OCI-M2 (cell line): Measurements from ENCODE around the gene NCOA3.

Source experiments
- DNase-seq: peaks from one replicate; lab custom pipeline; 2025; ENCODE audit not compliant: unreplicated experiment; lab: John Stamatoyannopoulos, UW

The NCOA3 gene

DNA sequence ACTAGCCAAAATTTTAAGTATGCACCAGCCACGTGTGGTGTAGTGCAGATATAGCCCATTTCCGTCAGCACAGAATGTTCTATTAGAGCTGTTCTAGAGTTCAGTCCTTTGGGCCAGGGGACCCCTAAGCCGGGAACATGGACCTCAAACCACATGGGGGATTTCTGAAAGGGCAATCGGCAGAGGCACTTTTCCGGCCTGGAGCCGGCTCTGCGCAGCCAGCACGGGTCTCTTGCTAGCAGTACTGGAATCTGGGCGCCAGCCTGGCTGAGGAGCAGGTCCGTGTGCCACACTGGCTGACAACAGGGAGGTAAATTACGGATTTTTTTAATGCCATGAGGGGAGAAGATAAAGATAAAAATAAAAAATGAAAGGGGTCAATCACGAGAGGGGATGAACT lies 163.1 kb downstream of the NCOA3 start:
- no peak for DNase-seq

DNA sequence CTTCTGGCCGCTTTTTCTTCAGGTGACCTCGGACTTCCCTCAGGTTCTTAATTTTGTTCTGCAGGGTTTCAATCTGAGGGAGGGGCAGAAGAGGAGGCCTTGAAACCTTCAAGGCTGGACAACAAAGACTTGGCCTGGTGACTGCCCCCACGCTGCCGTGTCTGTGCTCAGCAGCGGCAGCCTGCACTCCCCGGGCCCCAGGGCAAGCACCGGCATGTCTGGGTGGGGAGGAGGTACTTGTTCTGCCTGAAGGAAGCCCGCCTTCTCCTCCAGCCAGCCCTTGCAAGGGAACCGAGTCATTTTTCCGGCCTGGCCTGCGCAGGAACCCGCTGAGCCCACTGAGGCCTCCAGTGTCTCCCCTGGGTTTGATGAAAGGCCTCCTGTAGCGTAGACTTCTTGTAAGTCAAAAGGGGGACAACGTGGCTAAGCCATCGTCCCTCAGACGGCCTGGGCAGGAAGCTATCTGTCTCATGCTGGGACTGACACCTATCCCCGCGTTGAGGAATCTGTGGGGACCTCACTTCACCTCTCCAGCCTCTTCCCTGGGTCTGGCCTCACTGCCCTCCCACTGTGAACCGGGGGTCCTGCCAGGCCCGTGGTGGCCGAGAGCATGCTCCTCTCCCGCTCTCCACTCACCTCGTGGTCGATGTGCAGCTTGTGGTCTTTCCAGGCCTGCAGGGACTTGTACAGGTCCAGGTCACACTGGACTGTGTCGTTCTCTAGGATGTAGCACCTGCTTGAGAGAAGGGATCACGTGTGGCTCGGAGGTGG lies 163.7 kb downstream of the NCOA3 start:
- DNase-seq, result no peak

DNA sequence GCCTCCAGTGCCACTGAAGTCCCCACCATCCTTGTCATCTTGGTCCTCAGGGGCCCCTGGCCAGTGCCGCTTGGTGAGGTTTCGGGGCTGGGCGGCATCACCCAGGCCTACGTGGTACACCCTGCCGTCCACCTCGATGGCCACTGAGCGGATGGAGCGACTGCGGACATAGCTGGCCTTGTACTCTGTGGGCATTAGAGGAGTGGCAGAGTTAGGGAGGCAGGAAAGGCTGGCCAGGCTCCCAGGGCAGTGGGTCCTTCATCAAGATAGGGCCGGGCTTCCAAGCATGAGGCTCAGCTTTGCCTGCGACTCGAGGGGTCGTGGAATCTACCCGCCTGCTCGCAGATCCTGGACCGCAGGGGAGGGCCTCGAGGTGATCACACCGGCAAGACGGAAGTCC lies 164.6 kb downstream of the NCOA3 start:
- DNase-seq, result no peak

DNA sequence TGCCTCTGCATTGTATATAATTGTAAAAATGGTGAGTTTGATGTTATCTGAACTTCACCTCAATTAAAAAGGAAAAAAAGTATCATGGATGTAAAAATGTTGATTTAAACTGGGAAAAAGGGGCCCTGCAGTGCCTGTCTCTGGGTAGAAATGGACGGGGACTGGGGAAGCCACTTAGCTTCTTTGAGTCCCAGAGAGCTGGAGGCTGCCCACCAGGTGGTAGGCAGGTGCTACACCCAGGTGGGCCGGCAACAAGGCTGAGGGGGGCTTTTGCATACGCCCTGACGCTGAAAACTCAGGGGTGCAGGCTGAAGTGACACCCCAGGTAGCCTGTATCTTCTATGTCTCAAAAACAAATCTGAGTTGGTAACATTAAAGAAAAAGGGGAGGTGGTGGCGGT lies 165.4 kb downstream of the NCOA3 start:
- DNase-seq, result no peak

DNA sequence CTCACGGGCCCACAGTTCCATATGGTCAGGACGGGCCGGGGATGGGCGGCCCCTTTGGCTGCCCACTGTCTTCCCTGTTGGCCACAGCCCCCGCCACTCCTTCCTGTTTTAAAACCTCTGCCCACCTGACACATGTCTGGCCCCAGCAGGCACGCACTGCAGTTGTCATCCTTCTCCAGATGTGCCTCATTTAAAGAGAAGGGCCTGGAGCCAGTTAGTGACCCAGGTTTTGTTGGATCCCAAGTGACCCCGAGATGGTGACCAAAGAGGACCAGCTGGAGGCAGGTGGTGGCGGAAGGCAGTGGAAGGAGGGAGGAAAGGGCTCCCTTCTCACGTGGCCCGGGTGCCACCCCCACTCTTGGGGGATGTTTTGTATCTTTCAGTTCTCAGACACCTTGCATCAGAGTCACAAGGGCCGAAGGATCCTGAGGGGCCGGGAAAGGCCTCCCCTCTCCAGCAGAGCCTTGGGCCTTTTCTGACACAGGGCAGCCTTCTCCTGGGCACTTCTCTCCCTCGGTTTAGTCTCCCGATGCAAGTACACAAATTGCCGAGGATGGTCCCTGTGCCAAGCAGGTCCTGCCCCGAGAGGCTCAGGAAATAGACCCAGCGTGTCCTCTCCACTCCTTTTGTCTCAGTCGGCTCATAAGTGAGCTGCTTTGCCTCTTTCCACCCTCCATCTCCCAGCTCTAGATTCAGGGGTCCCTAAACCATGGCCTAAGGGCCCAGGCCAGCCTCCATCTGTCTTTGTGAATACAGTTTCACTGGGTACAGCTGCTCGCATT lies 166.0 kb downstream of the NCOA3 start:
- DNase-seq, result no peak

DNA sequence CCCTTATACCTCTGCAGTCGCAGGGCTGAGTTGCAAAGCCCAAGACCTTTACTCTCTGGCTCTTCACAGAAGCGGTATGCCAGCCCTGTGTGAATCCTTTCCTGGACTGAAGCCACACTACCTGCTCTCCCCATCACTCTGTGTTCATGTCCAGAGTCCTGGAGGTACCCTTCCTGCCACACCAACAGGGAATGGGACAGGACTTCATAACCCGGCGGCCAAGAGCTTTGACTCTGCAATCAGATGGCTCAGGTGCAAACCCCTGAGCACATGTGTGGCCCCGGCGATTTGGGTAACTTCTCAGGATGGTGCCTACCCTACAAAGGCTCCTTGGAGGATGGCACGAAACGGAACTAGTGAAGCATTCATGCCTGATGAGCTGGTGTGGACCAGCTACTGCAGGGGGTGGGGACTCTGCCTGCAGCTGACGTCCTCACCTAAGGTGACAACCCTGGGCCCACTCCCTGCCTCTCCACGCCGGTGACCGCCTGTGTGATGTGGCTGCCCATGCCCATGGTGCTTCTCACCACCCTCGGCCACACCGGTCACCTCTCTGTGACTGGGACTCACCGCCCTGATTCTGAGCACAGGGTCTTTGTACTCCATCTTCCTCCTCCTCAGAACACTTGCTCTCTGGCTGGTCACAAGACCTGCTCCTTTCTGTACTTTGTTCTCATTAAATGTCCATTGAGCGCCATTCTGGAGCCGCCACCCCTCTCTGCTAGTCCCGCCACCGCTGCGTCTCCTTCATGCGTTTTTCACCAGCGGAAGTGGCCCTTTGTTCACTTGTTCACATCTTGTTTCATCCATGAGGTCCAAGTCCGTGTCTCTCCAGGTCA lies 166.8 kb downstream of the NCOA3 start:
- no peak for DNase-seq

DNA sequence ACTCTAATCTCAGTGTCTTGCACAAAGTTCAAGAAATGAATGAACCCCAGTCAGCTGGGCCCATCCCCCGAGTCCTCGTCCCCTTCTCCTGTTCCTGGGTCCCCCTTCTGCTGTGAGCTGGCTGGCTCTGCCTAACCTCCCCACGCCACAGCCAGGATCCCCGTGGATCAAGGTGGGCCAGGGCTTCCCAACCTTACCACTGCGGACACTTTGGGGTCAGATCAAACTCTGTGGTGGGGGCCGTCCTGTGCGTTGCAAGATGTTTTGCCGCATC lies 167.4 kb downstream of the NCOA3 start:
- no peak for DNase-seq

DNA sequence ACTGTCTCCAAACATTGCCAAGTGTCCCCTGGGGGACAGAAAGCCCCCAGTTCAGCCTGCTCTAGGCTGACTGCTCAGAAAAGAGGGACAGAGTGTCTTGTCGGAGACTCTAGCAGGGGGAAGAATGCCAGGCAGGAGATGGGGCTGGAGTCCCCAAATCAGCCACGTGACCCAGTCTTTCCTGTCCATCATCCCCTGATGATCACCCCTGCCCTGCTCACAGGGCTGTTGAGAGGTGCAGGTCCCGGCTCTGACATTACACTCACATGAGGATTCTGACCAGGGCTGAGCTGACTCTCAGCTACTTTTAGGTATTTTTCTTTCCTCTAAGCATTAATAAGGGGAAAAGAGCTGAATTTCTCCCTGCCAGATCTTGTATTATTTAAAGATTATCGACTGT lies 167.8 kb downstream of the NCOA3 start:
- no peak for DNase-seq

DNA sequence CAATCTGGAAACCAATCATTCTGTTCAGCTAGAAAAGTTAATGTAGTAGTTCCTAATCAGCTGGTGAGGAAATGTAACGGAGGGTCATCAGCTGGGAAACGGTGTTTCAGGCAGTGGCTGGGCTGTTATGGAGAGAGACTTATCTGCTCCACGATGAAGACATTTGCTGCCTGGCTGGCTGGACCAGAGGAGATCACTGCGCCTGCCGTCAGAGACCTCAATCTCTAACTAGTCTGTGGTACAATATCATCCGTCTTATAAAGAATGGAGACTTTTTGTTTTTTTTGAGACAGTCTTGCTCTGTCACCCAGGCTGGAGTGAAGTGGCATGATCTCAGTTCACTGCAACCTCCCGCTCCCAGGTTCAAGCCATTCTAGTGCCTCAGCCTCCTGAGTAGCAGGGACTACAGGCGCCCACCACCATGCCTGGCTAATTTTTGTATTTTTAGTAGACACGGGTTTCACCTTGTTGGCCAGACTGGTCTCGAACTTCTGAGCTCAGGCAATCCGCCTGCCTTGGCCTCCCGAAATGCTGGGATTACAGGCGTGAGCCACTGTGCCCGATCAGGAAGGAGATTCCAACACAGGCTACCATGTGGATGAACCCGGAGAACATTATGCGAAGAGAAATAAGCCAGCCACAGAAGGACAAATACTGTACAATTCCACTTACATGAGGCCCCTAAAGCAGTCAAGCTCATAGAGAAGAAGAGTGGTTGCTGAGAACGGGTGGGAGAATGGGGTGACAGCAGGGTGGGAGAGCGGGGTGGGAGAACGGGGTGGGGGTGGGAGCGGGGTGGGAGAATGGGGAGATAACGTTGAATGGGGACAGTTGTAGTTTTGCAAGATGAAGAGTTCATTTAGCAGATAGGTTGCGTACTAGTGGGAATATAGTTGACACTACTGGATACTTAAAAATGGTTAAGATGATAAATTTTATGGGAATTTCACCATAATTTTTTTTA lies 168.5 kb downstream of the NCOA3 start:
- DNase-seq, result no peak

DNA sequence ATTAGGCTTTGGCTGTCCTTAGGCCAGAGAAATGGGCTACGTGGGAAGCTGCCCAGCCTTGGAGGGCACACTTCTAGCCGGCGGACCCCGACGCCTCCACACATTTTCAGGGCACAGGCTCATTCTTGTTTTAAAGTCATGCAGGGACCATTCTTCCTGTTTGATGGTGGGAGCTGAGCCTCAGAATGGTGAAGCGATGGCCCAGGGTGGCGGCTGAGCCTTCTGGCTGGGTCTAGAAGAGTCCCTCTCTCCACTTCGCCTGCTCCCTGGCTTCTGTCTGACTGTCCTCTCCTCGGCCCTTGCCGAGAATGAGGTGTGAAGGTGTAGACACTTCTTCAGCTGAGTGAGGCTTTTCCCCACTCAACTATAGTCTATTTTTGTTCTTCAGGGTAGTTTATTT lies 169.2 kb downstream of the NCOA3 start:
- no peak for DNase-seq

DNA sequence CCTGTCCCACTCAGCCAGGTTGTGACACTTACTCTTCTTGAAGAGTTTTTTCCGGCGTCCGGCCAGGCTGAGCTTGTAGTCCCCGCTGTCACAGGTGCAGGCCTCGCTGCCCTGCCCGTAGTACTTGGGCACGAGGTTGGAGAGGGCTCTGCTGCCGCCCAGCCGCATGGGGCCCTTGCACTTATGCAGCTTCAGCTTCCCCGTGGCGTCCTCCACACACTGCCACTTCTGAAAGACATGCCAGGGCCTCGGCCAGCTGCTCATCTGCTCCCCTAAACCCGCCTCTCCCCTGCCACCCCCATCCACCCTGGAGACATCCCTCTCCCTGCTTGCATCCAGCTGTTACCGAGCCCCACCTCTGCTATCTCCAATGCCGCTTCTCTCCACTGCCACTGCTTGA lies 170.5 kb downstream of the NCOA3 start:
- no peak for DNase-seq

DNA sequence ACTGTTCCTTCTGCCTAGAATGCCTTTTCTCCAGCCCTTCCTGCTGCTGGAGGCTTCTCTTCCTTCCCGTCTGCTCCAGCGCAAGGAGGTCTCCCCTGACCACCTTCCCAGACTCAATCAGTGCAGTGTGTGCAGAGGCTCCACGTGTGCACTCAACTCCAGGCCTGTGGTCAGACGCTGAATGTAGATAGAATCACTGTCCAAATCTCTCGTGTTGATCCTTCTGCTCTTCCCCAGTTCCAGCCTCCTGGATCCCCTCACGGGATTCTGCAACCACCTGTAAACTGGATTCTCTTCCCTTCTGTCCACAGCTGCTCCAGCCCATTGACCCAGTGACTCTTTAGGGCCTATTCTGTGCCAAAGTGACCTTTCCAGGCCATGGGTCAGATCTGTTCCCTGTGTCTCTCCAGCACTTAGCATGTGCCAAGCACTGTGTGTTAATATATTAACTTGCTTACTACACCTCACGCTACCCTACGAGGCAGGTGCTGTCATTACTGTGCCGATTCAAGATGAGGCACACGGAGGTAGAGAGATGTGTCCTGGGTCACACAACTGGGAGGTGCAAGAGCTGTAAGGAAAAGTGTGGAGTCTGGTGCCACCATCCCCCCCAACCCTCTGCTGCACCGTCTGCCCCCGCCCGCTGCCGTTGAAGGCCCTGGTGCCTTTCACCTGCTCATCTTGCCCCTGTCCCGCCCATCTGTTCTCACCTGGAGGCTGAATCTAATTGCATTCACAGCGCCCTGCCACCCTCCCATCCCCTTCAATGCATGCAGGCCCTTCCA lies 171.4 kb downstream of the NCOA3 start:
- no peak for DNase-seq

DNA sequence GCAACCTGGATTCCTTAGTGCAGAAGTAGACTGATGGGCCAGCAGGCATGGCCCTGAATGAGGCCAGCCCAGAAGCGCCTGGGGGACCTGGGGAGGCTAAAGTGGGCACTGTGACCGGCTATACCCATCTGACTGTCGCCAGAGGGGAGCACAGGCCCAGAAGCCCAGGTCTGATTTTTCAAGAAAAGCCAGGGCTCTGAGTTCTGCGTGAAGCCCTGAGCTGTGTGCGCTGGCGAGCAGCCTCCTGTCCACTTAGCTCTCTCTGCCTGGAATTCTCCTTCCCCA lies 171.9 kb downstream of the NCOA3 start:
- DNase-seq, result no peak

DNA sequence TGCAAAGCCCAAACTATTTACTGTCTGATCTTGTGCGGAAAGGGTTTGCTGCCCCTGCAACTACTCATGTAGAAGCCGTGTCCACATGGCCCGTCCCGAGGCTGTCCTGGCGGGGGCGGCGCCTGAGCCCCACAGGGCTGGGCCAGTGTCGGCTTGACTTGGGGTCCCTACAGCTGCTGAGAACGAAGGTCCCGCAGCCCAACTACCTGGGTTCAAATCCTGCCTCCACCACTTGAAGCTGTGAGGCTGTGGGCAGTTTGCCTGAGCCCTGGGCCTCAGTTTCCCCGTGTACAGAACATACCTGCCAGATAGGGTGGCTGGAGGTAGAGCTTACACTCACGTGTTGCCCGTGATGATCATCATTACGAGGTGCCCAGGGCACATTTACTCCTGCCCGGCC lies 172.5 kb downstream of the NCOA3 start:
- DNase-seq, result no peak

DNA sequence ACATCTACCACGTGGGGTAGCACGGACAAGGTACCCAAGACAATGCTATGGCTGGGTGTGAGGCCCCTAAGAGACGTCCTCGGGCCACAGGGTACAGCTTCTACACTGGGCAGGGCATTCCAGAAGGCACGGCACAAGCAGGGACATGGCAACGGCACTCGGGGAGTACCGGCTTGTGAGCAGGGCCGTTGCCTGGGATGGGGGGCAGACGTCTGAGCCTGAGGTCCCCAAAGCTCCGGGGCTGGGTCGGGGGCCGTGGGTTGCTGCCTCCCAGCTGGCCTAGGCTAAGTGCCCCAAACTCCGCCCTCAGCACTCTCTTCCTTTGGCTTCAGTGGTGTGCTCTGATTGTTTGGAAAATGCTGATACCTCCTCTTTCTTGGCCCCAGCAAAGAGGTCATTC lies 173.0 kb downstream of the NCOA3 start:
- DNase-seq, result no peak

DNA sequence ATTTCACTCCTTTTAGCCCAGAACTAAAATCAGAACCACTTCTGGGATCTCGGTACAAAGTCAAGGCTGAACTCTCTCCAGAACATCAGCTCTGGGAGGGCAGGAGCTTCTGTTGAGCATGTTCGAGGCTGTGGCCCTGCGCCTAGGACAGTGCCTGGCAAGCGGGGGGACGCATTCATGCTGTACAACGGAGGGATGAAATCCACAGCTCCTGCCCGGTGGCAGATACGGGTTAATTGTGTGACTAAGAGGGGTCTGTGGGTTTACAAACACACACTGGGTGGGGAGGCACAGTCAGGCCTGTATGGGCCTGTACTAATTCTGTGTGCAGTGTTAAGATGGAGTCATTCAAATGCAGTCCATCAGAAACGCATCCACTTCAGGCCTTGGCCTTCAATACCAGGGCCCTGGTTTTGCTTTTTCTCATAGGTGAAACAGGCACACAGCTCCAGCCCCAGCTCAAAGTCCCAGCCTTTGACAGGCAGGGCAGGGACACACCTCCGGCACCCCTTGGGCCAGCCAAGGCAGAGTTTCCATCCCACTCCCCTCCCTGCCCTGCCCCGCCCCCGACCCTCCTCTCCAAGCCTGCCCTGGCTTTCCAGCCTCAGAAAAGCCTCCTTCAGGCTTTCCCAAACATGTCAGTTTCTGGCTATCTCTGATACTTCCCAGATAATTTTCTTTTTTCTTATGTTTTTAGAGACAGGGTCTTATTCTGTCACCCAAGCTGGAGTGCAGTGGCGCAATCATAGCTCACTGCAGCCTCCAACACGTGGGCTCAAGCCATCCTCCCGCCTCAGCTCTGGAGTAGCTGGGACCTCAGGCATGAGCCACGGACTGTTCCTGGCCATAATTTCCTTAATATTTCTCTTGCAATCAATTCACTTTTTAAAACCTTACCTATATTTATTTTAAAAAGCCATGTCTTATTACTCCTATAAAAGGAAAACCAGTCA lies 173.8 kb downstream of the NCOA3 start:
- DNase-seq, result no peak

DNA sequence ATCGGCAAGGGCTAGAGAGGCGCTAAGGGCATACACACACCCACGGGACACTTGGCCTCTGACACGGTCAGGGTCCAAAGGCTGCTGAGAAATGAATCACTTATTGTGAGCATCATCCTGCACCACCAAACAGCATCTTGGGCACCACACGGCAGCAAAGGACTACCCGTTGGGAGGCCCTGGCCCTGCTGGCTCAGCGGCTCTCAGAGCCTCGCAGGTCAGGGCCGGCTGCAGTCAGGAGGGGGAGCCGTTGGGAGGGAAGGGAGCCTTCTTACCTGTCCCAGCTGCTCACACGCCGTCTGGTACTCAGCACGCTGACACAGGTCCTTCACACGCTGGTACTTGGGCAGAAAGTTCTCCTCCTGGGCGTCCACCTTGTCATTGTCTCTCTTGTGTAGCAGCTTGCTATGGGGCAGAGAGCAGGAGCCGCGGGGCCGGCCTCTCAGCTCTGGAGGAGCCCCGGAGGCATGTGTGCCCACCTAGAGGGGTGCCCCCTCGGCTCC lies 174.6 kb downstream of the NCOA3 start:
- no peak for DNase-seq

DNA sequence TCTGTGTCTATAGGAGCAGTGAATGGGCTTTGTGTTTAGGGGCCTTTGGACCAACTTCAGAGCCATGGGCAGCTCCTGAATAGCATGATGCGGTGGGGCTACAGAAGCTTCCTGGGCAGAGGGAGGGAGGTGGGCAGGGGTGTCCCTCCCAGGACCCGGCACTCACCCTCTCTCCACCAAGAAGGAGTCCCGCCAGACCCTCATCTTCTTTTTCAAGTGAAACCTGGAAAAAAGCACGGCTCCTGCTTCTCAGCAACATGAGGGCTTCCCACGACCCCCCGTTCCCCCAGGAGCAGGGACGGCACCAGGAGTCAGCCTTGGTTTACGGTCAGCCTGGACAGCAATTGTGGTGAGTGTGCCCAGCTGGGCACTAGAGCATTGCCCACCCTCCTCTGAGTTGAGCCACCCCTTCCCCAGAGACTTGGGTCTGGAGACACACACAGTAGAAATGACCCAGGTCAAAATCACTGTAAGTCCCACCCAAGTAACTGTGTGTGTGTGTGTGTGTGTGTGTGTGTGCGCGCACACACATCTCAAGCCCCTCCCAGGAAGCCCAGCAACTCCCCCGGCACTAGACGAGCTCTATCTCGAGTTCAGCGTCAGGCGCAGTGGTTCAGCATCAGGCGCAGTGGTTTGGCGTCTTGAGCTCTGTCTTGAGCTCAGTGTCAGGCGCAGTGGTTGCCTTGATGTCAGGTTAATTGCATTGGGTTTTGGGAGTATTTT lies 175.4 kb downstream of the NCOA3 start:
- DNase-seq, result no peak
